Eye (tissue), 1 donor: ENCODE data around the gene NCR2.

Experiments used
- DNase-seq: peaks from one replicate; pipeline ENCODE4 v3.0.0-alpha.2; 2015

Gene NCR2

DNA sequence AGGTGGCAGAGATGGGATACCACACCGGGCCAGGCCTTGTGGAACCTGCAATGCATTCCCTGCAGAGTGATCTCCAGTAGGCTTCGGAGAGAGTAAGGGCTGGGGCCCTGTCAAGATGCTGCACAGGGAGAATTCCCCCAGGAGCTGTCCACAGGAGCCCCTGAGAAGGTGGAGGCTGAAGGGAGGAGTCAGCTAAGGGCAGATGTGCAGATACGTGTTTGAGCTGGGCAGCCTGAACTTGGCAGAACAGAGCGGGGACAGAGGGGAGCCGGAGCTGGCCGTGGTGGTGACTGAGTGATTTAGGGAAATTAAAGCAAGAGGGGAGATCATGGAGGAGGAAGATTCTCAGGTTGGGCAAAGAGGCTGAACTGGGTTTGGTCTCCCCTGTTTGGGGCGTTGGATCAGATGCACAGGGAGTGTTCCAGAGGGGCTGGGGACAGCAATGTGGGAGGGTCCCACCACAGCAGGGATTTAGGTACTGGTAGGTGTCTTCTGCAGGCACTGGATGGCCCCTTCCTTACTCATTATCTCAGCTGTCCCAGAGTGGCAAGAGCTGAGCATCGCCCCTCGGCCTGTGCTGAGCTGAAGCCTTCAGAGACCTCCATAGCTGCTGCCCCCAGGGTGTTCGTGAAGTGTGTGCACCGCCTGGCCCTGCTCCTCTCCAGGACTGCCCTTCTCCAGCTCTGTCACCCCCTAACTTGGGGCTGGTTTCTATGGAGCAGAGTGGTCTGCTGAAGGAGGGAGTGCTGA, 3.8 kb upstream of the NCR2 start:
- no peak for DNase-seq

- DNase-seq, result no peak
Measured at GRCh38 chr6:41332241-41332640, 3.2 kb upstream of the NCR2 start.

GRCh38 chr6:41332842-41333736, 2.3 kb upstream of the NCR2 start:
- DNase-seq, result no peak

GRCh38 chr6:41334482-41335040, 847 bp upstream of the NCR2 start:
- DNase-seq, result no peak

- DNase-seq, result no peak
Measured at GRCh38 chr6:41335943-41336342, 535 bp downstream of the NCR2 start.

DNA sequence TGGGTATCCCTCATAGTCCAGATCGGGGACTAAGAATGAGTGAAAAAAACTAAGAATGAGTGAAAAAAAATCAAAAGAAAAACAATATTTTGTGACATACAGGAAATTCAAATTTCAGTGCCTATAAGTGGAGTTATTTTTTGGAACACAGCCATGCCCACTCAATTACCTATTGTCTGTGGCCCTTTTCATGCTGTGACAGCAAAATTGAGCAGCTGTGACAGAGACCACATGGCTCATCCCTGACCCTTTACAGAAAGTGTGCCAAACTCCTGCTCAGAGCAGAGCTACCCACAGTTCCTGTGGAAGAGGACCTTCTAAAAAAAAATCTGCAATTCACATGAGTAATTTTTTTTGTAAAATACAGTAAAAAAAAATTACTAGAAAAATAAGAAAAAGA, 1.4 kb downstream of the NCR2 start:
- DNase-seq, result peak; percentile 43

- DNase-seq, result no peak
Measured at GRCh38 chr6:41337709-41338108, 2.3 kb downstream of the NCR2 start.

DNA sequence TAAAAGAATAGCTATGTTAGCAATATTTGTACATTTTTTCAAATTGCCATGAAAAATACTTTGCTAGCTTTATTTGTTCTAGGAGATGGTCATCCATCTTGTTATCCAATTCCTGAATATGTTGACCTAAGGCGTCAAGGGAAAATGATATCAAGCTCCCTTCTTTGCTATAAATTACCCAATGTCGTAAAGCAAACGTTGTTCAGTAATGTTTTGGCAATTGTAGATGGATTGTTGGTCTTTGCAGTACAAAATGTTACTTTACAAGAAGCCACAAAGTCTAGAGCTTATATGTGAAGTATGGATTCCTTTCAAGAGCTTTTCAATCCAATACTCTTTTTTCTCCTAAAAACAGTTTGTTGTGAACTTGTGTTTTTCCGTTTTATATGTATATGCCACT, 3.3 kb downstream of the NCR2 start:
- no peak for DNase-seq

DNA sequence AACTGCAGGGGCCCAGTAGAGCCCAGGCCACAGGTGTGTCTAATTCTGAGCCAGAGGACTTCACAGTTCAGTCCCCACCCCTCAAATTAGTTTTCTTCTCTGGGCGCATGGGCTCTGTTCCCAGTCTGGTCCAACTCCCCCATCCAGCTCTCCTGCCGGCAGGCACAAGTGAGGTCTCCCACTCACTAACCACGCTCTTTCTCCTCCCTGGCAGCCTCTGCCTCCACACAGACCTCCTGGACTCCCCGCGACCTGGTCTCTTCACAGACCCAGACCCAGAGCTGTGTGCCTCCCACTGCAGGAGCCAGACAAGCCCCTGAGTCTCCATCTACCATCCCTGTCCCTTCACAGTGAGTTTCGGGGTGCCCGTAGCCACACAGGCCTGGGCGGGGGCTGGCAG, 6.2 kb downstream of the NCR2 start:
- no peak for DNase-seq

DNA sequence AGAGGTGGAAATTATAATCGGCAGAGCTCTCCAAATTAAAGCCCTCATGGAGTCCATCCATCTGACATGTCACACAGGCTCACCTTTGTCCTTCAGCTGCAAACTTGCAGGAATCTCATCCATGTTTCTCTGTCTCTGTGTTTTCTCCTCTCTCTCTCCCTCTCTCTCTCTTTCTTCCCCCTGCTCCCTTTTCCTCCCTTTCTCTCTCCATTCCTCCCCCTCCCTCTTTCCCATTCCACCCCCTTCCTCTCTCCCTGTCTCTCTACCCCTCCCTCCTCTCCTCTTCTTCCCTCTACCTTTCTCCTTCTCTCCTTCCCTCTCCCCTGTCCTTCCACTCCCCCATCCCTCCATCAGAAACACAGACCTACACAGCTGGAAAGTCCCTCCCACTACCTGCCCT, 6.8 kb downstream of the NCR2 start:
- no peak for DNase-seq

DNA sequence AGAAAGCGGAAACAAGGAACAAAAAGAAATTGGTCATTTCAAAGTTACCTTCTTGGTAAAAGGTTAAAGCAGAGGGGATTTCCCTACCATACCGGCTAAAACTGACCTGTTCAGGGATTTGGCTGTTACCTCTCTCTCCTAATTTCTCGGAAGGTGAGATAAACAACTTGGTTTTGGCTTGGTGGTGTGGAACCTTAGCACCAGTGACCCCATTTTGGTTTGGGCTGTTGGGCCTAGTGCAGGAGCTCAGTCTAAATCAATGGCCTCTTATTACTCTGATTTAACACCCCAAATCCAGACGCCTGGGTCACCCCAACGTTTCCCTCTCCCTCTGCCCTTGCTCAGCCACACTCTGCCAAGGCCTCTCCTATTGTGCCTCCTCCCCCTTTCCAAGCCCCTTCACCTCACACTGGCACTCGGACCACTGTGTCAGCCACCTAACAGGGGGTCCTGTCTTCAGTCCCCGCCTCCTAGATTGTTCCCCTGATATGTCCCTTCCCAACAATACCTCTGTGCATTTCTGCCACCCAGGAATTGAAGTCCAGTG, 8.3 kb downstream of the NCR2 start:
- DNase-seq, result no peak

GRCh38 chr6:41344876-41345275, 9.5 kb downstream of the NCR2 start:
- no peak for DNase-seq

DNA sequence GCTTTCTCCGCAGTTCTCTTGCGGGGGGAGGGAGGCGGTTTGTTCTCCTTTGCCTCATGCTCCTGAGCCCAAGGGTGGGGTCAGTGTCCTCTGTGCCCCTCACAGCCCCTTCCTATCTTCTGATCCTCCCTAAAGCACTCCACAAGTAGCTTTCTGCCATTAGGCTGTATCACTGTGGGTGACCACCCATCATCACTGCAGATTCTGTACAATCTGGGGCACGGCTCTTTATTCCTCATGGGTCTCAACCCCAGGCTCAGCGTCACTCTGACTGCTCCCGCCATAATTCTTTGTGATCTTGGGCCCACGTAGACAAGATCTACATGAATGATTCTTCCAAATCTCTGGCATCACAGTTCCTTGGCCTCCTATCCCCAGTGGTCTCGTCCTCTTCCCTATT, 10.5 kb downstream of the NCR2 start:
- DNase-seq, result no peak

DNA sequence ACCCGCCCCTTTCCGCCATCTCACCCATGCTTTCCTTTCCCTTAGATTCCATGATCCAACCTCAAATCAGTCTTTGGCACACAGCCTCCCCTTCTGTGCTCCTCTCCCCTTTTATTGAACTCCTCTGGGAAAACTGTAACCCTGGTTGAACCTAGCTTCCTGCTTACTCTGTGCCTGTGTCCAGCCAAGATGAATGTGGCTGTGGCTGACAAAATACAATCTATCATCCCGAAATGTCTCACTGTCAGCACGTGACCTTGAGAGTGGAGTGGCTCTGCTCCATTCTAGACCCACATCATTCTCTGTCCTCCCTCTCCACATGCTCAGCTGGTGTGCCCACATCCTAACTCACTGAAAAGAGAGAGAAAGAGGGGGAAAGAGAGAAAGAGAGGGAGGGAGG, 11.0 kb downstream of the NCR2 start:
- DNase-seq, result no peak

DNA sequence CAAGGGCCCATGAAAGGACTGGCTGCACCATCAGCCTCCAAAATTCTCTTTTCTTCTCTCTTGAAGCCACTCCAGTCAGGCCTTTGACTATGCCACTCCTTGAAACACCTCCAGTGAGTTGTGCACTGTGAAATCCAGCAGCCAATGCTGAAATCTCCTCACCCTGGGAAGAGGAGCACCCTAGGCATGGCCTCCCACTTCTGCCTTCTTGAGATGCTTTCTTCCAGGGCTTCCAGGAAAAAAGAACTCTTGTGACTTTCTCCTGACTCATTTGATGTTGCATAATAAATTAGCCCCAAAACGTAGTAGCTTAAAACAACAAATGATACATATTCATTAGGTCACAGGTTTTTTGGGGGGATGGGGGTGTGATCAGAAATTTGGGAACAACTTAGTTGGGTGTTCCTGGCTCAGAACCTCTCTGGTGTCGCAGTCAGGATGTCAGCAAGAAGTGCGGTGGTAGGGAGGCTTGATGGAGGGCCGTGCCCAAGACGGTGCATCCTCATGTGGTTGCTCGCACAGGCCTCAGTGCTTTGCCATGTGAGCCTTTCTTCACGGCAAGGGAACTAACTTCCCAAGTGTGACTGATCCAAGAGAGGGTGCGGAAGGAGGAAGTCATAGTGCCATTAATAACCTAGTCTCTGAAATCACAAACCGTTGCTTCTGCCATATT, 12.1 kb downstream of the NCR2 start:
- no peak for DNase-seq

- DNase-seq, result no peak
Measured at GRCh38 chr6:41348934-41349333, 13.5 kb downstream of the NCR2 start.

DNA sequence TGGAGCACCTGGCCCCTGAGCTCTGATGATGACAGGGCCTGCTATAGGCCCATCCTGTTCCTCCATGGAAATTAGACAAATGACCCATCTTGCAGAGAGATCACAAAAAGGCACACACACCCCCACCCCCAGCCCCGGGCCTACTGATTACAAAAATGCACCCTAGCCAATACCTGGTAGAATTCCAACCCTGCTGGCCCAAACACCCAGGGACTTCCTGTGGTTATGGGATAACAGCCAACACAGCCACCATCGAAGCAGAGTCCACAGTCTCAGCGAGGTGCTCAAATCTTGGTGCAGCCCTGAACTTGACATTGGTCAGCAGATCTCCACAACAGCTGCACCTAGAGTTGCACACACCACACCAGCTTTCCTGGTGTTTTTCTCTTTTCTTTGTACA, 17.0 kb downstream of the NCR2 start:
- no peak for DNase-seq

DNA sequence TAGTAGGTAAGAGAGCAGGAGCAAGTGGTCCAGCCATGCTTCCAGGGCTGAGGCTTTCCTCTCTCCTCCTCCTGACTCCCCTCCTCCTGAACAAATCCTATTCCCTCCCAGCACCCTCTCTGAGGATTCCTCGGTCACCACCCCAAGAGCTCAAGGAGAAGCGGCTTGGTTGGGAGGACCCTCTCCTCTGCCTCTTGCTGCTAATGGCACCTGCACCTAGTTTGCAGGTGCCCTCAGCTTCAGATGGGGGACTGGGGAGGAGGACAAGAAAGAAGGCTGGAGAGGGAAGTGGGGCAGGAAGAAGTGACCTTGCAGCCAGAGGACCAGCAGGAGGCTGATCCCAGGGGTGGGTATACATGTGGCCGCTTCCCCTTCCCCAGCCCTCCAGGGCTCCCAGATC, 17.5 kb downstream of the NCR2 start:
- DNase-seq, result no peak

DNA sequence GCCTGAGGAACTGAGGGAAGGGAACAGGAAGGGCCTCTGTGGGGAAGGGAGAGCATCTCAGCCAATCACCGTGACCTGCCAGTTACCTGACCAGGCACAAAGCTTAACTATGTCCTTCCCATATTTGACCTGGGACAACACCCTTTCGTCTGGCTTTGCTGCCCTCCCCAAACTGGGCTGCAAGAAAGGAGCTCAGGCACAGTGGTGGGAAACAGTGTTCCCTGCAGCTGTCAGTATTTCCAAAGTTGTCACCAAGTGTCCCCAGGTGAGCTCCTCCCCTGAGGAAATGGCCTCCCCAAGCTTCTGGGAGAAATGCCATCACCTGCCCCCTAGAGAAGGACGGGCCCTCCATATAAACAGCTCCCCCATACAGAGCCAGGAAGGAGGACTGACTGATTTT, 17.9 kb downstream of the NCR2 start:
- no peak for DNase-seq

GRCh38 chr6:41355952-41356351, 20.5 kb downstream of the NCR2 start:
- no peak for DNase-seq

DNA sequence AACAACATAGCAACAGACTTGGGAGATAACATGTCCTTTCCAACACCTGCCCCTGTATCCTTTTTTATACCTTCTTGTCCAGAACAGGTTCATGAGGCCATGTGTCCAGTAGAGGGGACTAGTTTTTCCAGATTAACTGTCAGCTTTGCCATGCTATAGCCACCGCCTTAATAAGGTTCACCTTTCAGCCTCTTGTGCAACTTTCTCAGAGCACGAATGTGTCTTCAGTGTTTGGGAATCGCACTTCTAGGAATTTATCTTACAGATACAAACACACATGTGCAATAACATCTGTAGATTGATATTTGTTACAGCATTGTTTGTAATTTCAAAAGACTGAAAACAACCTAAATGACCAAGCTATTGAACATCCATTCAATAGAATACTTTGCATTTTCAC, 21.4 kb downstream of the NCR2 start:
- no peak for DNase-seq

GRCh38 chr6:41358503-41358902, 23.1 kb downstream of the NCR2 start:
- no peak for DNase-seq
